ENCODE measurements around the gene XPO6.

DNA sequence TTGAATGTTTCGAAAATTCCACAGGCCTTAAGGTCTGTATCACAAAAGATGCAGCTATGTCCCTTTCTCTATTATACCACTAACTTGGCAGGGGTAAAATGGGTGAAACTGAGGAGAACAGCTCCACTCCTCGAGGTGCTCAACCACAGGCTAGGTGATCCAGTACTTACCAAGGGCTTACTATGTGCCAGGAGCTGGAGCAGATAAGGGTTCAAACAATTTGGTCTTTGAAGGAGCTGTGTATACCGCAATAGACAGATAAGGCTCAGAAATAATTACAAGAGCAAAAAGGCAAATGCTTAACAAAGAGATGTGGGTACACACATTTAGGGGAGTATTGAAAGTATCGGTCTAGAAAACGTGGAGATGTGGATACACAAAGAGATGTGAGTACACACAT, 1.5 kb downstream of the XPO6 start:
- TF ChIP-seq, protein P1, sequence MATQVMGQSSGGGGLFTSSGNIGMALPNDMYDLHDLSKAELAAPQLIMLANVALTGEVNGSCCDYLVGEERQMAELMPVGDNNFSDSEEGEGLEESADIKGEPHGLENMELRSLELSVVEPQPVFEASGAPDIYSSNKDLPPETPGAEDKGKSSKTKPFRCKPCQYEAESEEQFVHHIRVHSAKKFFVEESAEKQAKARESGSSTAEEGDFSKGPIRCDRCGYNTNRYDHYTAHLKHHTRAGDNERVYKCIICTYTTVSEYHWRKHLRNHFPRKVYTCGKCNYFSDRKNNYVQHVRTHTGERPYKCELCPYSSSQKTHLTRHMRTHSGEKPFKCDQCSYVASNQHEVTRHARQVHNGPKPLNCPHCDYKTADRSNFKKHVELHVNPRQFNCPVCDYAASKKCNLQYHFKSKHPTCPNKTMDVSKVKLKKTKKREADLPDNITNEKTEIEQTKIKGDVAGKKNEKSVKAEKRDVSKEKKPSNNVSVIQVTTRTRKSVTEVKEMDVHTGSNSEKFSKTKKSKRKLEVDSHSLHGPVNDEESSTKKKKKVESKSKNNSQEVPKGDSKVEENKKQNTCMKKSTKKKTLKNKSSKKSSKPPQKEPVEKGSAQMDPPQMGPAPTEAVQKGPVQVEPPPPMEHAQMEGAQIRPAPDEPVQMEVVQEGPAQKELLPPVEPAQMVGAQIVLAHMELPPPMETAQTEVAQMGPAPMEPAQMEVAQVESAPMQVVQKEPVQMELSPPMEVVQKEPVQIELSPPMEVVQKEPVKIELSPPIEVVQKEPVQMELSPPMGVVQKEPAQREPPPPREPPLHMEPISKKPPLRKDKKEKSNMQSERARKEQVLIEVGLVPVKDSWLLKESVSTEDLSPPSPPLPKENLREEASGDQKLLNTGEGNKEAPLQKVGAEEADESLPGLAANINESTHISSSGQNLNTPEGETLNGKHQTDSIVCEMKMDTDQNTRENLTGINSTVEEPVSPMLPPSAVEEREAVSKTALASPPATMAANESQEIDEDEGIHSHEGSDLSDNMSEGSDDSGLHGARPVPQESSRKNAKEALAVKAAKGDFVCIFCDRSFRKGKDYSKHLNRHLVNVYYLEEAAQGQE (IDR thresholded peaks at IDR 0.05; ENCODE audit: insufficient replicate concordance, low read depth) = no peak
- TF ChIP-seq, protein P2, sequence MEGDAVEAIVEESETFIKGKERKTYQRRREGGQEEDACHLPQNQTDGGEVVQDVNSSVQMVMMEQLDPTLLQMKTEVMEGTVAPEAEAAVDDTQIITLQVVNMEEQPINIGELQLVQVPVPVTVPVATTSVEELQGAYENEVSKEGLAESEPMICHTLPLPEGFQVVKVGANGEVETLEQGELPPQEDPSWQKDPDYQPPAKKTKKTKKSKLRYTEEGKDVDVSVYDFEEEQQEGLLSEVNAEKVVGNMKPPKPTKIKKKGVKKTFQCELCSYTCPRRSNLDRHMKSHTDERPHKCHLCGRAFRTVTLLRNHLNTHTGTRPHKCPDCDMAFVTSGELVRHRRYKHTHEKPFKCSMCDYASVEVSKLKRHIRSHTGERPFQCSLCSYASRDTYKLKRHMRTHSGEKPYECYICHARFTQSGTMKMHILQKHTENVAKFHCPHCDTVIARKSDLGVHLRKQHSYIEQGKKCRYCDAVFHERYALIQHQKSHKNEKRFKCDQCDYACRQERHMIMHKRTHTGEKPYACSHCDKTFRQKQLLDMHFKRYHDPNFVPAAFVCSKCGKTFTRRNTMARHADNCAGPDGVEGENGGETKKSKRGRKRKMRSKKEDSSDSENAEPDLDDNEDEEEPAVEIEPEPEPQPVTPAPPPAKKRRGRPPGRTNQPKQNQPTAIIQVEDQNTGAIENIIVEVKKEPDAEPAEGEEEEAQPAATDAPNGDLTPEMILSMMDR (IDR thresholded peaks at IDR 0.05; ENCODE audit: insufficient read depth, low read length) = no peak
- TF ChIP-seq SPI1 (IDR thresholded peaks at IDR 0.05; ENCODE audit: borderline replicate concordance, low read depth) (no peak), POLR2AphosphoS5 (IDR thresholded peaks at IDR 0.05; ENCODE audit: low read depth) (no peak), GABPA (IDR thresholded peaks at IDR 0.05; ENCODE audit: low read depth) (no peak)

Measured in HL-60 (cell line).